ENCODE data around the gene CCDC102A.
A peak's percentile ranks its signal among the peaks of the same experiment; 100 is the strongest.

Gene CCDC102A

DNA sequence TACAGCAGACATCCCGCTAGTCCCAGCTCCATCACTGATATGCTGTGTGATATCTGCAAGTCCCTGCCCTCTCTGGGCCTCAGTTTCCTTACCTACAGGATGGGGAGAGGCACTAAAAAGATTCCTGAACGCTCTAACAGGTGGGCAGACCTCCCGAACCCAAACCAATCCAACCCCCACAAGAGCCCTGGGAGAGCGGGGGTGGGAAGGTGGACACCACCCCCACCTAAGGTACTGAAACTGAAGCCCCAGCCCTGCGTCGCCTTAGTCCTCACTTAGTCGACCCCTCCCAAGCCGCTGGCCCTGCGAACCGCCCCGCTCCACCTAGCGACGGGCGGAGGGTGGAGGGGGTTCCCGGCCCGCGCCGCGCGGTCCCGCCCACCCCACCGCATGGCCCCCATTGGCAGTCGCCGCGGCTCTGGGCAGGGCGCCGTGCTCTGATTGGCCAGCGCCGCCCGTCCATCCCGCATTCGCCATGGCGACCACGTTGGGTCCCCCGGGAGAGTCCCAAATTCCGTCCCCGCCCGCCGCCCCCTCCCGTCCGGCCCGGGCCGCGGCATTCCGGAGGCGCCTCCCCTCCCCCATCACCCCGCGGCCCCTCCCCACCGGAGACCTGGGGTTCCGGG, 578 bp downstream of the CCDC102A start:
- DNase-seq, result peak; percentile 96

GRCh38 chr16:57534881-57535658, 1.3 kb downstream of the CCDC102A start:
- DNase-seq, result no peak

GRCh38 chr16:57534337-57534880, 2.0 kb downstream of the CCDC102A start:
- no peak for DNase-seq

GRCh38 chr16:57533431-57534336, 2.7 kb downstream of the CCDC102A start:
- DNase-seq, result no peak

DNA sequence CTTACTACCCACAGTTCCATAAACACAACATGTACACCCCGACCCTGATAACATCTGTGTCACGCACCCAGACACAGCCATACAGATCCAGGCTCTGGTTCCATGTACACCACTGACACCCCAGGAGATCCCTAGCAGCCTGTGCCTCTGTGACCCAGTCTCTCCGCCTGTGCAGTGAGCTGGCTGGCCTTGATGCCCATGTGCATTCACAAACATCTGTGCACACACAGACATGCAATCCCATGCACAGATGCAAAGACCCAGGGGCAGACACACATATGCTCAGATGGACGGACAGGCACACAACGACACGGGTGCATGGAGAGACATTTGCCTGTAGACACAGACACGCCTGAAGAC, 4.1 kb downstream of the CCDC102A start:
- DNase-seq, result no peak

DNA sequence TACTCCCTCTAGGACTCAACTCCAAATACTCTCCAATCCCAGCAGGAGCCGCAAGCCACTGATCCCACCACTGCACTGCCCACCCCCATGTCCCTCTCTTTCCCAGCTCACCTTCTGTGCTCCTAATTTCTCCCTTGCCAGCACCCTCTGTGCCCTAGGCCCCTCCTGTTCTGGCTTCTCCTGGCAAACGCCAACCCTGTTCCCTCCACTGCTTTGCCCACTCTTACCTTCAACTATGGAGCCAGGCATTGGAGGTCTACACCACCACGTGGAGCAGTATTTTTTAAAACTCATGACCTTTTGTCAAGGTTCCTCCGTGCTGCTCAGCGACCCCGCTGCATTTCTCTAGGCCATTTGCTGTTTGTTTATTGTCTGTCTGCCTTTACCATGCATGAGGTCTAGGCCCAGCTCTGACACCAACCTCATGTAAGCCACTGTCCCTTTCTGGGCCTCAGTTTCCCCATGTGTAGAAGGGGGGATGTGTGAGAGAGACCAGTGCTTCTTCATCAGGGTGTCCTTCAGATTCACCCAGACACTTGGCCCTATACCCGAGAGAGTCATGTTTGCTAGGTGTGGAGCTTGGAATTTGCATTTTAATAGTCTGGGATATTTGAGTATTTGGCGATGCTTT, 4.6 kb downstream of the CCDC102A start:
- DNase-seq, result no peak

GRCh38 chr16:57531253-57531575, 5.2 kb downstream of the CCDC102A start:
- DNase-seq, result no peak

DNA sequence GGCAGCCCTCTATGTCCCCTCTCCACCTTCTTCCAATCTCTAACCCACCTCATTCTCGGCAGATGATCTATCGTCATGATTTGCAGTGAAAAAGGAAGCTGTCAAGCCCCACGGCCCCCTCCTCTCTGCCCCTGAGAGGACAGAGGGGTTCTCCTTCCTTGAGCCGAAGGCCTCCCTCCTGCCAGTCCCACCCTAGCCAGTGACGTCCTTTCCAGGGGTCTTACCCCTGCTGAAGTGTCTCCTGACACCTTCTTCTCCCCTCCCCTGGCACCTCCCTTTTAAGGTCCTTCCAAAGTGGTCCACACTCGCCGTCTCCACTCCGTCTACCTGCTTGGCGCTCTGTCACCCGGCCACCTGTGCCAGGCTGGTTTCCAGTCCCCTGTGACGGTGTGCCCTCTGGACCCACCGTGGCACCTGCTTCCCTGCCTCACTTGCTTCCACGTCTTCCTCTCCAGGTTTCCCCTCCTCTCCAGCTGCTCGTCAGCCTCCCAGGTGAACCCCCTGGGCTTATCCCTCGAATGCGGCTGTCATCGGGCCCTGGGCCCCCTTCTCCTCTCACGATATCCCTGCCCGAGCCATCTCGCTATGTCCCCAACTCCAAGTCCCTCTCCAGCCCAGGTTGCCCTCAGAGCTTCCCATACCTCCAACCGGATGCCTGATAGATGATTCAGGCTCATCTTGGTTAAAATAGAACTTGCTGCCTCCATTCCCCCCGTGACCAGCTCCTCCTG, 5.7 kb downstream of the CCDC102A start:
- DNase-seq, result no peak

GRCh38 chr16:57530104-57530521, 6.3 kb downstream of the CCDC102A start:
- no peak for DNase-seq

GRCh38 chr16:57529391-57530103, 6.8 kb downstream of the CCDC102A start:
- DNase-seq, result no peak

DNA sequence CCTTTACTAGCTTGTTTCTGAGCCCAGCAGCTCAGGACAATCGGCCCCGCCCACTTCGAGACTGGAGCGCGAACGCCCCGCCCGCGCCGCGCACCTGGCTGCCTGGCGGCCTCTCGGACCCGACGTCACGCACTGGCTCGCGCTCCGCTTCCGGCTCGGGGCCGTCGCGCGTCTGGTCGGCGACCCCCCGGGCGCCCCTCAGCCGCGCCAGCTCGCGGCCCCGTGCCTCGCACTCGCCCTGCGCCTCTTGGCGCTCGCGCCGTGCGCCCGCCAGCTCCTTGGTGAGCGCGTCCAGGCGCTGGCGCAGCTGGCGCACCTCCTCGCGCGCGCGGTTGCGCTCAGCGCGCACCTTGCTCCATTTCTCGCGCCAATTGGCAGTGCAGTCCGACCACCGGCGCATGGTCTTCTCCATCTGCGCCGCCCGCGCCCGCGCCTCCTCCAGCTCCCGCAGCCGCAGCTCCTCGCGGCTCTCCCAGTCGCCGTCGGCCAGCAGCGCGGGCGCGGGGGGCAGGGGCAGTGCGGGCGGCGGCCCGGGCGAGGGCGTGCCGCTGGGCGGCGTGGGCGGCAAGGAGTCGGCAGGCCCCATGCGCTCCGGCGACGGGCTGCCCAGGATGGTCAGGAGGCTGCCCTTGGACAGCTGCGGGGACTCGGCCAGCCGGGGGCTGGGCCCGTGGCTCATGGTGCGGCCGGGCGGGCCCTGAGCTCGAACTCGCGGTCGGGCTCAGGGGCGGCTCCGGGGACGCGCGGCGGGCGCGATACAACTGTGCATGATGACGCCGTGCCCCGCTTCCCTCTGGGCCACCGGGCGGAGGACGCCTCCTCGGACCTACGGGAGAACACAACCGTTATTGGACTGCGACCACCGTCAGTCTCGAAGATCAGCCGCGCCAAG, 7.6 kb downstream of the CCDC102A start:
- DNase-seq, result no peak

GRCh38 chr16:57527610-57528360, 8.6 kb downstream of the CCDC102A start:
- DNase-seq, result no peak

GRCh38 chr16:57527027-57527426, 9.3 kb downstream of the CCDC102A start:
- DNase-seq, result no peak

DNA sequence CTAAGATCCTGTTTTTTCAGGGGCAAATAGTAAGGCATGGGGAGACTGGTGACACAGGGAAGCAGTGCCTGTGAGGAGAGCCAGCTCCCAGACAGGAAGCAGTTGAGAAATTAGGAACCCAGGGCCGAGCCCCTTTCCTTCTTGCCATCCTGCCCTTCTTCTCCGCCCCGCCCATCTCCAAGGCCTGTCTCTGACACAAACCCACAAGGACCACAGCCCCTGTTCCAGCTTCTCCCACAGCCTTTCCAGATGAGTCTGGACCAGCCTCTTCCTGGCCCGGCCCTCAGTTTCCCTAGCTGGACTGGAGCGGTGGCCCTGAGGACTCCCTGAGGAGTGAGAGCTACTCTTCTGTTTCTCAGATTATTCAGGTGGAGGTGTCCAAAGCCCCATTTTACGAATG, 9.9 kb downstream of the CCDC102A start:
- no peak for DNase-seq

DNA sequence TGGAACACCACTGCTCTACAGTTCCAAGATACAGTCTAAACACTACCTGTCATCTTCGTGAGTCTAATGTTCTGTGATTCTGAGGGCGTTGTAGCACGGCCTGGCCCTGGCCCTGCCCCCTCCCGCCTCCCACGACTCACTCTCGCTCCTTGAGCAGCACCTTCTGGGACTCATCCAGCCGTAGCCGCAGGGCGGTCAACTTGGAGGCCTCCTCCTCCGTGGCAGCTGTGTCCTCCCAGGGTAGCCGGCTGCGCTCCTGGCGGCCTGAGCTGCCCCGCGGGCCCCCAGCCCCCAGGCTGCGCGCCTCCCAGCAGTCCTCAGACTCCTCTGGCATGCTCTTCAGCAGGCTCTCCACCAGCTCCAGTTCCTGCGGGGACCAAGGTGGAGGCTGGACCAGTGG, 10.6 kb downstream of the CCDC102A start:
- DNase-seq, result no peak

DNA sequence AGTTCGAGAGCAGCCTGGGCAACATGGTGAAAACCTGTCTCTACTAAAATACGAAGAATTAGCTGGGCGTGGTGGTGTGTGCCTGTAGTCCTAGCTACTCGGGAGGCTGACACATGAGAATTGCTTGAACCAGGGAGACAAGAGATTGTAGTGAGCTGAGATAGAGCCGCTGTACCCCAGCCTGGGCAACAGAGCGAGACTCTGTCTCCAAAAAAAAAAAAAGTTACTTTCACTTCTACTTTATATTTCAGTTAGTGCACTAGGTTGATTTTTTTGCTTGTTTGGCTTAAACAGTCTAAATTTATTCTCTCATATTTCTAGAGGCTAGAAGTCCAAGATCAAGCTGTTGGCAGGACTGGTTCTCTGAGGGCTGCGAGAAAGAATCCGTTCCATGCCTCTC, 13.4 kb downstream of the CCDC102A start:
- DNase-seq, result no peak

GRCh38 chr16:57519796-57520360, 16.5 kb downstream of the CCDC102A start:
- DNase-seq, result peak; percentile 49

DNA sequence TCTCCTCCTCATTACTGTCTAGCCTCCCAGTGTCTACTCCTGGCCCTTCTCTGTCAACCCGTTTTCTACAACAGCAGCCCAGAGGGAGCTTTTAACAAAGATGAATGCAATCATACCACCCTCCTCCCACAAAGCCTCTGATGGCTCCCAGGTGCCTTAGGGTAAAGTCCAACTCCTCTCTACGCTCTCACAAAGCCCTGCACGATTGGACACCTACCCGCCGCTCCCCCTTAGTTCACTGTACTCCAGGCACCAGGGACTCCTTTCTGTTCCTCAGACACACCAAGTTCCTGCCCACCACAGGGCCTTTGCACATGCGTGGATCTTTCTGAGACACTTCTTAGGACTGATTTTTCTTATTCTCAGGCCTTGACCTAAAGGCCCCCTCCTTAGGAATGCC, 17.4 kb downstream of the CCDC102A start:
- DNase-seq, result no peak

DNA sequence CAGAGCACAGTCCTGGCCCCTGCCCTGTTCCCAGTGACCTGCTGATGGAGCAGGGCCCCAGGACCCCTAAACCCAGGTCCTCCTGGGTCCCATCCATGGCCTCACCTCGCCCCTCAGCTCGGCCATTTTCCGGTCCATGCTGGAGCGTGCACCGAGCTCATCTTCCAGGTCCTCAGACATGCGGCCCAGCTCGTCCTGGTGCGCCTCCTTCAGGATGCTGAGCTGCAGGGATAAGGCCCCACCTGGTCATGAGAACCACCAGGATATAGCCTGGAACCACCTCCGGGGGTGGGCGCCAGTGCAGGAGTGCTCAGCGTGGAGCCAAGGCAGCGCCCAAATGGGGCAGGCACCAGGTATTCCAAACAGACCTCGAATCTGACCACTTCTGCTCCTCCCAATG, 17.9 kb downstream of the CCDC102A start:
- no peak for DNase-seq
